Liver (tissue), 9 donors: Measurements from ENCODE around the gene TRMO. TPM values are rescaled to one million over a fixed set of nuclear protein-coding genes. Genes with fewer than 3 reads are reported as not detected.

Experiments used
- DNase-seq: peaks from one replicate; pipeline ENCODE4 v3.0.0-alpha.2; 2017; ENCODE audit warnings: low spot score
- H3K27ac ChIP-seq, 2 donors: one replicate each; pipeline ENCODE4 v1.7.0; 2013; ENCODE audit warnings: inconsistent platforms in 2 of 2, low read length in 2 of 2, control low read depth in 1 of 2, low read depth in 1 of 2, mild to moderate bottlenecking in 1 of 2
- H3K27me3 ChIP-seq, 4 donors: one replicate each; pipeline versions ENCODE4 v1.6.1 to v1.7.0; 2013; ENCODE audit warnings: low read length in 3 of 4, inconsistent platforms in 1 of 4, mild to moderate bottlenecking in 1 of 4, moderate library complexity in 1 of 4; ENCODE audit not compliant: control insufficient read depth in 4 of 4, insufficient read depth in 4 of 4
- H3K36me3 ChIP-seq, 4 donors: one replicate each; pipeline versions ENCODE4 v1.6.1 to v1.7.0; 2013; ENCODE audit warnings: low read length in 3 of 4, mild to moderate bottlenecking in 3 of 4, low read depth in 1 of 4, moderate library complexity in 1 of 4; ENCODE audit not compliant: control insufficient read depth in 4 of 4, insufficient read depth in 3 of 4
- H3K4me1 ChIP-seq, 4 donors: one replicate each; pipeline versions ENCODE4 v1.6.1 to v1.7.0; 2013; ENCODE audit warnings: low read length in 3 of 4, mild to moderate bottlenecking in 3 of 4, moderate library complexity in 1 of 4; ENCODE audit not compliant: control insufficient read depth in 4 of 4, insufficient read depth in 4 of 4
- H3K4me3 ChIP-seq, 3 donors: one replicate each; pipeline versions ENCODE4 v1.6.1 to v1.7.0; 2013; ENCODE audit warnings: low read length in 3 of 3, control low read depth in 1 of 3, low read depth in 1 of 3, mild to moderate bottlenecking in 1 of 3
- H3K9ac ChIP-seq, 2 donors: one replicate each; pipeline ENCODE4 v1.7.0; 2013; ENCODE audit warnings: low read length in 2 of 2, mild to moderate bottlenecking in 2 of 2, moderate library complexity in 2 of 2, control low read depth in 1 of 2, low read depth in 1 of 2
- H3K9me3 ChIP-seq, 4 donors: one replicate each; pipeline versions ENCODE4 v1.6.1 to v1.7.0; 2013; ENCODE audit warnings: low read length in 3 of 4; ENCODE audit not compliant: control insufficient read depth in 4 of 4
- ATF3 ChIP-seq: IDR thresholded peaks from 2 replicates; pipeline ENCODE4 v1.6.1; 2016; ENCODE audit warnings: antibody characterized with exemption
- CTCF ChIP-seq: fragments of 150-350 bp; IDR thresholded peaks from 2 replicates; pipeline ENCODE4 v1.5.1; 2017; ENCODE audit warnings: improper control_type of control experiment, low read depth, low read length; ENCODE audit not compliant: missing input control
- EGR1 ChIP-seq, 2 donors: IDR thresholded peaks; 2 replicates each; pipeline ENCODE4 v1.6.1; 2016 to 2018; ENCODE audit warnings: antibody characterized with exemption in 2 of 2, low read depth in 2 of 2
- FOXA1 ChIP-seq: IDR thresholded peaks from 2 replicates; pipeline ENCODE4 v1.6.1; 2016; ENCODE audit warnings: antibody characterized with exemption
- FOXA2 ChIP-seq: IDR thresholded peaks from 2 replicates; pipeline ENCODE4 v1.6.1; 2016; ENCODE audit warnings: antibody characterized with exemption
- HNF4A ChIP-seq, 2 donors: conservative IDR thresholded peaks; 2 replicates each; pipeline ENCODE4 v1.6.1; 2016; ENCODE audit warnings: antibody characterized with exemption in 2 of 2, mild to moderate bottlenecking in 2 of 2
- HNF4G ChIP-seq: IDR thresholded peaks from 2 replicates; pipeline ENCODE4 v1.6.1; 2016; ENCODE audit warnings: antibody characterized with exemption
- JUND ChIP-seq, 2 donors: IDR thresholded peaks; 2 replicates each; pipeline ENCODE4 v1.6.1; 2016; ENCODE audit warnings: antibody characterized with exemption in 2 of 2
- MAX ChIP-seq: IDR thresholded peaks from 2 replicates; pipeline ENCODE4 v1.6.1; 2016; ENCODE audit warnings: antibody characterized with exemption
- NR2F2 ChIP-seq: IDR thresholded peaks from 2 replicates; pipeline ENCODE4 v1.6.1; 2016; ENCODE audit warnings: antibody characterized with exemption
- RAD21 ChIP-seq, 2 donors: IDR thresholded peaks; 2 replicates each; pipeline ENCODE4 v1.6.1; 2016; ENCODE audit warnings: antibody characterized with exemption in 2 of 2, mild to moderate bottlenecking in 2 of 2
- RXRA ChIP-seq, 2 donors: IDR thresholded peaks; 2 replicates each; pipeline ENCODE4 v1.6.1; 2017 to 2018; ENCODE audit warnings: antibody characterized with exemption in 2 of 2, mild to moderate bottlenecking in 1 of 2
- SP1 ChIP-seq: IDR thresholded peaks from 2 replicates; pipeline ENCODE4 v1.6.1; 2018; ENCODE audit warnings: antibody characterized with exemption, mild to moderate bottlenecking
- TAF1 ChIP-seq: conservative IDR thresholded peaks from 2 replicates; pipeline ENCODE4 v1.6.1; 2016; ENCODE audit warnings: antibody characterized with exemption, mild to moderate bottlenecking
- YY1 ChIP-seq: IDR thresholded peaks from 2 replicates; pipeline ENCODE4 v1.6.1; 2016; ENCODE audit warnings: antibody characterized with exemption, mild to moderate bottlenecking
- ZBTB33 ChIP-seq: IDR thresholded peaks from 2 replicates; pipeline ENCODE4 v1.6.1; 2016; ENCODE audit warnings: antibody characterized with exemption
- WGBS: extraction: QIAGEN DNeasy Blood & Tissue Kit; methylation state at CpG from one replicate; pipeline ENCODE4 v1.1.7; 2013; 5-methylcytosine and 5-hydroxymethylcytosine counted together
- polyA plus RNA-seq, 2 donors: library from polyadenylated mRNA; stranded (reverse) in 1 of 2; unstranded in 1 of 2; fragments of 200-250 nt in 1 of 2; fragments of >200 nt in 1 of 2; fragmentation: Nextera tagmentation in 1 of 2; extraction: Ambion mirVana in 1 of 2; gene quantifications; one replicate each; pipeline versions ENCODE4 v1.2.1 to v1.2.3, GENCODE V29; 2013 to 2015
- total RNA-seq, 2 donors: library from RNA; depleted of rRNA; stranded (reverse); fragments of >200 nt; gene quantifications; one replicate each; pipeline ENCODE4 v1.2.3, GENCODE V29; 2014
- donor health status: healthy.
- donor health status: healthy.
- donor health status: healthy.
- donor health status: healthy.
- donor health status: healthy.

TRMO gene
- total and polyA plus RNA-seq, 4 donors, result 7.0 to 13.2 (median 9.7) TPM

- DNase-seq, result no peak
- Histone ChIP-seq H3K9me3 (peaks cover 0 to 12% (median 0%) of the 10 kb centered on the region in 4 donors), H3K4me3 (no peak overlapping the region), H3K36me3 (no peaks in the 10 kb centered on the region), H3K27me3 (peaks cover 12 to 32% (median 25%) of the 10 kb centered on the region in 4 donors), H3K4me1 (peaks cover 7 to 12% (median 7%) of the 10 kb centered on the region in 4 donors), H3K9ac (no peak overlapping the region), H3K27ac (no peak overlapping the region)
- 7% methylated on average over 54 of the region's 54 CpGs for WGBS
- TF ChIP-seq RAD21 (IDR thresholded peaks at IDR 0.05) (no peak), EGR1 (IDR thresholded peaks at IDR 0.05; ENCODE audit: low read depth in 2 of 2) (no peak), JUND (IDR thresholded peaks at IDR 0.05) (no peak), CTCF (no peak), ZBTB33 (no peak), YY1 (no peak), ATF3 (no peak), HNF4G (no peak), HNF4A (conservative IDR thresholded peaks at IDR 0.05) (no peak), NR2F2 (no peak), TAF1 (no peak), FOXA2 (no peak), FOXA1 (no peak)
Measured at GRCh38 chr9:97857606-97858392, 64.5 kb downstream of the TRMO start.

GRCh38 chr9:97856857-97857605, 65.3 kb downstream of the TRMO start:
- H3K27me3 ChIP-seq, result peaks cover 13 to 35% (median 27%) of the 10 kb centered on the region in 4 donors
- no peak overlapping the region for H3K4me3 ChIP-seq
- peaks cover 0 to 12% (median 0%) of the 10 kb centered on the region in 4 donors for H3K9me3 ChIP-seq
- TF ChIP-seq HNF4G (no peak), FOXA1 (no peak), TAF1 (no peak), EGR1 (IDR thresholded peaks at IDR 0.05; ENCODE audit: low read depth in 2 of 2) (no peak), MAX (no peak), FOXA2 (no peak), RXRA (IDR thresholded peaks at IDR 0.05) (no peak), SP1 (no peak)
- peaks cover 10 to 17% (median 11%) of the 10 kb centered on the region in 4 donors for H3K4me1 ChIP-seq
- H3K9ac ChIP-seq, result no peak overlapping the region
- H3K27ac ChIP-seq, result no peak overlapping the region
- WGBS, result 13% methylated on average over 15 of the region's 15 CpGs
- H3K36me3 ChIP-seq, result no peaks in the 10 kb centered on the region
- no peak for DNase-seq
